Hepatocyte (in vitro differentiated cells): Measurements from ENCODE around the gene PARP3. TPM values are rescaled to one million over a fixed set of nuclear protein-coding genes. Genes with fewer than 3 reads are reported as not detected.
"Not testable (repeated sequence)": the region's sequence is repeated elsewhere in the genome, so short reads cannot be mapped to it uniquely, and the experiment has no call there.

Experiments used
- DNase-seq: peaks from one replicate; pipeline ENCODE4 v3.0.0-alpha.2; 2016; ENCODE audit warnings: low spot score
- H2AFZ ChIP-seq: fragments of 200-600 bp; sonication (generic); 2 replicates; pipeline ENCODE4 v1.6.0; 2016; ENCODE audit warnings: antibody characterized with exemption, mild to moderate bottlenecking
- H3K27ac ChIP-seq: fragments of 200-600 bp; sonication (generic); 2 replicates; pipeline ENCODE4 v1.5.1; 2016; ENCODE audit warnings: mild to moderate bottlenecking
- H3K27me3 ChIP-seq: fragments of 200-600 bp; sonication (generic); 2 replicates; pipeline ENCODE4 v1.6.1; 2016
- H3K36me3 ChIP-seq: fragments of 200-600 bp; sonication (generic); replicated peaks from 2 replicates; pipeline ENCODE4 v1.5.1; 2016; ENCODE audit warnings: low read depth; ENCODE audit not compliant: insufficient read depth
- H3K4me1 ChIP-seq: fragments of 200-600 bp; sonication (generic); 2 replicates; pipeline ENCODE4 v1.5.1; 2016; ENCODE audit warnings: mild to moderate bottlenecking, moderate library complexity; ENCODE audit not compliant: insufficient read depth
- H3K4me2 ChIP-seq: fragments of 200-600 bp; sonication (generic); 2 replicates; pipeline ENCODE4 v1.6.0; 2016
- H3K4me3 ChIP-seq: fragments of 200-600 bp; sonication (generic); 2 replicates; pipeline ENCODE4 v1.5.1; 2016; ENCODE audit warnings: mild to moderate bottlenecking
- H3K79me2 ChIP-seq: fragments of 200-600 bp; sonication (generic); 2 replicates; pipeline ENCODE4 v1.6.0; 2017; ENCODE audit warnings: mild to moderate bottlenecking
- H3K9me2 ChIP-seq: fragments of 200-600 bp; sonication (generic); replicated peaks from 2 replicates; pipeline ENCODE4 v1.6.0; 2017; ENCODE audit warnings: mild to moderate bottlenecking; ENCODE audit not compliant: insufficient read depth
- H3K9me3 ChIP-seq: fragments of 200-600 bp; sonication (generic); 2 replicates; pipeline ENCODE4 v1.5.1; 2016; ENCODE audit warnings: low read depth, mild to moderate bottlenecking
- H4K20me1 ChIP-seq: fragments of 200-600 bp; sonication (generic); 2 replicates; pipeline ENCODE4 v1.6.0; 2016; ENCODE audit warnings: mild to moderate bottlenecking; ENCODE audit not compliant: insufficient read depth, poor library complexity, severe bottlenecking
- EZH2 ChIP-seq: fragments of 200-600 bp; sonication (generic); IDR thresholded peaks from 2 replicates; pipeline ENCODE4 v1.6.1; 2016; ENCODE audit warnings: antibody characterized with exemption, mild to moderate bottlenecking, borderline replicate concordance
- EZH2phosphoT487 ChIP-seq: fragments of 200-600 bp; sonication (generic); IDR thresholded peaks from one replicate; pipeline ENCODE4 v1.6.1; 2018; ENCODE audit warnings: antibody characterized with exemption, mild to moderate bottlenecking, low read depth, moderate library complexity; ENCODE audit not compliant: unreplicated experiment, severe bottlenecking
- WGBS: methylation state at CpG from one replicate; pipeline ENCODE4 v1.1.6; 2016; ENCODE audit warnings: low lambda C conversion rate; ENCODE audit errors: missing lambda C conversion rate; 5-methylcytosine and 5-hydroxymethylcytosine counted together
- polyA plus RNA-seq: library from polyadenylated mRNA; unstranded; fragments of >200 nt; fragmentation: Nextera tagmentation; extraction: Ambion mirVana; gene quantifications from 2 replicates; pipeline ENCODE4 v1.2.1, GENCODE V29; 2016
- total RNA-seq: library from RNA; depleted of rRNA; stranded (reverse); fragments of >200 nt; gene quantifications from 2 replicates; pipeline ENCODE4 v1.2.3, GENCODE V29; 2014
- TF ChIP-seq, protein P1 (sequence below): fragments of 200-600 bp; sonication (generic); IDR thresholded peaks from 2 replicates; pipeline ENCODE4 v1.5.1; 2016; ENCODE audit warnings: antibody characterized with exemption, mild to moderate bottlenecking; ENCODE audit not compliant: poor library complexity

Gene PARP3
- total and polyA plus RNA-seq, 2 experiments from 2014 or later, result 9.3 to 10.3 TPM

DNA sequence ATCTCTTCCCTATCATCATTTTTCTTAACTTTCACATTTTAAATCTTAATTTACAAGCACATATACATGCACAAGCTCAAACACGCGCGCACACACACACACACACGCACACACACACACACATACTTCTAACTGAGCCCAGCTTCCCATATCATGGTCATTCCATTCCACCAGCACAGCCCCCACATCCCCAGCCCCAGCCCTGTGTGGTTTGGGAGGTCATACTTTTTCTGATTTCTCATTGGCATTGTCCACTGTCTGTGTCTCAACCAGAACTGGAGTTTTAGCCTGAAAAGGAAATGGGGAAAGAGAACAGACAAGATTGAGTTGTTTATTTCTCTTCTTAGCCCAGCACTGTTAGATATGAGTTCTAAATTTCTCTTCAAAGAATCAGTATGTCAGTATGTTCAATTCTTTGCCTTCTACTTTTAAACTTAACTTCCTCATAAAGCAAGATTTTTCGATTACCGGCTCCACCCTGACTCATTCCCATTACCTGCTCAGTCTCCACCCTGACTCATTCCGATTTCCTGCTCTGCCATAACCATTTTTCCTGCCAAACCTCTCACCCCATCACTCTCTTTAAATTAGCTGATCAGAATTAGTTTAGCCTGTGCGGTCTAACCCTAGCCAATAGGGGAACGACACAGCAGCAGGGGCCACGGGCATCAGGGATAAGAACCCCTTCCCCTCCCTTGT lies 45.4 kb upstream of the PARP3 start:
- Histone ChIP-seq H3K27ac (no peak overlapping the region), H3K9me2 (no peaks in the 10 kb centered on the region), H3K4me3 (no peak overlapping the region), H3K79me2 (no peaks in the 10 kb centered on the region), H2AFZ (no peak overlapping the region), H4K20me1 (no peaks in the 10 kb centered on the region), H3K27me3 (peaks cover 7% of the 10 kb centered on the region), H3K4me1 (no peaks in the 10 kb centered on the region), H3K4me2 (no peak overlapping the region), H3K36me3 (no peaks in the 10 kb centered on the region), H3K9me3 (no peaks in the 10 kb centered on the region)
- DNase-seq, result no peak
- no peak for TF ChIP-seq EZH2
- TF ChIP-seq EZH2phosphoT487, result no peak
- TF ChIP-seq, protein P1, sequence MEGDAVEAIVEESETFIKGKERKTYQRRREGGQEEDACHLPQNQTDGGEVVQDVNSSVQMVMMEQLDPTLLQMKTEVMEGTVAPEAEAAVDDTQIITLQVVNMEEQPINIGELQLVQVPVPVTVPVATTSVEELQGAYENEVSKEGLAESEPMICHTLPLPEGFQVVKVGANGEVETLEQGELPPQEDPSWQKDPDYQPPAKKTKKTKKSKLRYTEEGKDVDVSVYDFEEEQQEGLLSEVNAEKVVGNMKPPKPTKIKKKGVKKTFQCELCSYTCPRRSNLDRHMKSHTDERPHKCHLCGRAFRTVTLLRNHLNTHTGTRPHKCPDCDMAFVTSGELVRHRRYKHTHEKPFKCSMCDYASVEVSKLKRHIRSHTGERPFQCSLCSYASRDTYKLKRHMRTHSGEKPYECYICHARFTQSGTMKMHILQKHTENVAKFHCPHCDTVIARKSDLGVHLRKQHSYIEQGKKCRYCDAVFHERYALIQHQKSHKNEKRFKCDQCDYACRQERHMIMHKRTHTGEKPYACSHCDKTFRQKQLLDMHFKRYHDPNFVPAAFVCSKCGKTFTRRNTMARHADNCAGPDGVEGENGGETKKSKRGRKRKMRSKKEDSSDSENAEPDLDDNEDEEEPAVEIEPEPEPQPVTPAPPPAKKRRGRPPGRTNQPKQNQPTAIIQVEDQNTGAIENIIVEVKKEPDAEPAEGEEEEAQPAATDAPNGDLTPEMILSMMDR, result no peak
- 94% methylated on average over 10 of the region's 10 CpGs for WGBS

DNA sequence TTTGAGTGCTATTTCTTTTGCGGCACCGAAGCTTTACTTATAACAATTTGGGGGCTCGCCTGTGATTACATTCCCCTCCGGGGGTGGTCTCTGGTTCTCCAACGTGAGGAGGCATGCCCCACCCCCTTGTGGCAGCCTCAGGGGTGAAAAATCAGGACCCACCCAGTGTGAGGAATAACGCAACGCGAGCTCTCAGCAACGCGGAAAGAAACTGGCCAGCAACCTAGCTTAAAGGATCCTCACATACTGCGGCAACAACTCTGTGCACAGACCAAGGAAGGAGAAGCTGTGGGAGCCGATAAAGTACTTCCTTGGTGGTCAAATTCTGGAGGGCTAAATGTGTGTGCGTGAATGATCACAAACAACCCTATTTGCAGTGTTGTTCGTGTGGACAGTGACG lies 44.8 kb upstream of the PARP3 start:
- no peaks in the 10 kb centered on the region for H3K9me3 ChIP-seq
- H3K4me1 ChIP-seq, result no peaks in the 10 kb centered on the region
- H3K4me3 ChIP-seq, result no peak overlapping the region
- WGBS, result 91% methylated on average over 15 of the region's 15 CpGs
- H3K79me2 ChIP-seq, result no peaks in the 10 kb centered on the region
- H3K4me2 ChIP-seq, result no peak overlapping the region
- no peaks in the 10 kb centered on the region for H4K20me1 ChIP-seq
- H3K36me3 ChIP-seq, result no peaks in the 10 kb centered on the region
- no peak overlapping the region for H2AFZ ChIP-seq
- TF ChIP-seq, protein P1, result no peak
- TF ChIP-seq EZH2 (no peak), EZH2phosphoT487 (no peak)
- DNase-seq, result no peak
- H3K9me2 ChIP-seq, result no peaks in the 10 kb centered on the region
- no peak overlapping the region for H3K27ac ChIP-seq
- peaks cover 7% of the 10 kb centered on the region for H3K27me3 ChIP-seq

DNA sequence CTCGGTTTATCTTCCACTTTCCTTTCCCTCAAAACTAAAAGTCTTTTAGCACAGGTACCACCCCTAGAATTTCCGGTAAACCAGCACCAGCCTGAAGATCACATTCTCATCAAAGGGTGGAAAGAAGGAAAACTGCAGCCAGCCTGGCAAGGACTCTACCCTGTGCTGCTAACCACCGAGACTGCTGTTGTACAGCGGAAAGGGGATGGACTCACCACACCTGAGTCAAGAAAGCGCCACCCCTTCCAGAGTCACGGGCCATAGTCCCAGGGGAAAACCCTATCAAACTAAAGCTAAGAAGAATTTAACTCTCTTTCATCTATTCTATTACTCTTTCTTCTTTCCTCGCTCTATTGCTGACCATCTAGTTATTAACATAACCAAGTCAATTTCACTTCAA lies 42.1 kb upstream of the PARP3 start:
- H3K27ac ChIP-seq, H2AFZ ChIP-seq, H3K4me2 ChIP-seq, DNase-seq, H4K20me1 ChIP-seq, H3K9me2 ChIP-seq, H3K9me3 ChIP-seq, H3K4me3 ChIP-seq, H3K4me1 ChIP-seq, H3K79me2 ChIP-seq, H3K36me3 ChIP-seq, H3K27me3 ChIP-seq: not testable (repeated sequence)
- 76% methylated on average over 7 of the region's 7 CpGs for WGBS

DNA sequence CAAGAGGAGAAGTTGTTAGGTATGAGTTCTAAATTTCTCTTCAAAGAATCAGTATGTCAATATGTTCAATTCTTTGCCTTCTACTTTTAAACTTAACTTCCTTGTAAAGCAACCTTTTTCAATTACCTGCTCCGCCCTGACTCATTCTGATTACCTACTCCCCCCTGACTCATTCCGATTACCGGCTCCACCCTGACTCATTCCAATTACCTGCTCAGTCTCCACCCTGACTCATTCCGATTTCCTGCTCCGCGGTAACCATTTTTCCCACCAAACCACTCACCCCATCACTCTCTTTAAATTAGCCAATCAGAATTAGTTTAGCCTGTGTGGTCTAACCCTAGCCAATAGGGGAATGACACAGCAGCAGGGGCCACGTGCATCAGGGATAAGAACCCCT lies 39.8 kb upstream of the PARP3 start:
- not testable (repeated sequence) for H3K9me2 ChIP-seq, H3K9me3 ChIP-seq, H4K20me1 ChIP-seq, H3K36me3 ChIP-seq, H3K4me3 ChIP-seq, DNase-seq, H3K4me2 ChIP-seq, H2AFZ ChIP-seq, H3K4me1 ChIP-seq, H3K27me3 ChIP-seq, H3K27ac ChIP-seq, H3K79me2 ChIP-seq
- 76% methylated on average over 7 of the region's 7 CpGs for WGBS
